Lung (tissue), 12 donors: ENCODE measurements around the gene LITAF. TPM values are rescaled to one million over a fixed set of nuclear protein-coding genes. Genes with fewer than 3 reads are reported as not detected.

ENCODE experiments used
- ATAC-seq: fragments of 200-7000 bp; cut with Tn5 transposase; one replicate; pipeline ENCODE4 v1.9.1; 2020; ENCODE audit warnings: moderate number of reproducible peaks; ENCODE audit not compliant: insufficient read depth, low FRiP score
- DNase-seq, 3 donors: peaks; one replicate each; pipeline ENCODE4 v3.0.0-alpha.2; 2013 to 2017
- H3K27ac ChIP-seq, 2 donors: one replicate each; pipeline ENCODE4 v1.5.1; 2013; ENCODE audit warnings: mild to moderate bottlenecking in 2 of 2, moderate library complexity in 2 of 2, control low read depth in 1 of 2, inconsistent platforms in 1 of 2, low read depth in 1 of 2, low read length in 1 of 2
- H3K27me3 ChIP-seq, 3 donors: one replicate each; pipeline ENCODE4 v1.5.1; 2013; ENCODE audit warnings: low read length in 2 of 3; ENCODE audit not compliant: control insufficient read depth in 3 of 3, insufficient read depth in 3 of 3
- H3K36me3 ChIP-seq, 4 donors: one replicate each; pipeline ENCODE4 v1.5.1; 2013; ENCODE audit warnings: low read length in 4 of 4, mild to moderate bottlenecking in 1 of 4, moderate library complexity in 1 of 4; ENCODE audit not compliant: control insufficient read depth in 4 of 4, insufficient read depth in 4 of 4
- H3K4me1 ChIP-seq, 5 donors: one replicate each; pipeline ENCODE4 v1.5.1; 2013; ENCODE audit warnings: low read length in 5 of 5, mild to moderate bottlenecking in 2 of 5, moderate library complexity in 1 of 5; ENCODE audit not compliant: control insufficient read depth in 5 of 5, insufficient read depth in 5 of 5
- H3K4me3 ChIP-seq: one replicate; pipeline ENCODE4 v1.5.1; 2013; ENCODE audit warnings: mild to moderate bottlenecking, control low read depth, moderate library complexity
- H3K9ac ChIP-seq, 2 donors: one replicate each; pipeline ENCODE4 v1.5.1; 2013; ENCODE audit warnings: low read length in 2 of 2, control low read depth in 1 of 2; ENCODE audit not compliant: insufficient read depth in 1 of 2
- H3K9me3 ChIP-seq, 4 donors: one replicate each; pipeline ENCODE4 v1.5.1; 2013; ENCODE audit warnings: low read length in 3 of 4, mild to moderate bottlenecking in 1 of 4, moderate library complexity in 1 of 4; ENCODE audit not compliant: control insufficient read depth in 4 of 4, insufficient read depth in 3 of 4
- WGBS, 2 donors: extraction: QIAGEN DNeasy Blood & Tissue Kit; methylation state at CpG; one replicate each; pipeline ENCODE4 v1.1.7; 2013; 5-methylcytosine and 5-hydroxymethylcytosine counted together
- polyA plus RNA-seq, 2 donors: library from polyadenylated mRNA; stranded (reverse); fragments of 200-250 nt; gene quantifications; one replicate each; pipeline ENCODE4 v1.2.1, GENCODE V29; 2013
- total RNA-seq, 2 donors: library from RNA; depleted of rRNA in 1 of 2; stranded (reverse); fragments of >200 nt in 1 of 2; gene quantifications; one replicate each; pipeline ENCODE4 v1.2.1, GENCODE V29; 2014 to 2021
- TF ChIP-seq, protein P1 (sequence below): IDR thresholded peaks from 2 replicates; pipeline ENCODE4 v1.5.1; 2012; ENCODE audit warnings: mild to moderate bottlenecking; ENCODE audit errors: control extremely low read depth, extremely low read depth
- donor health status: control.
- donor health status: control.
- donor health status: Bipolar disorder and iron deficiency.
- donor health status: healthy.
- donor health status: DM: yes; HTN: yes; CAD: no.

LITAF gene
- total and polyA plus RNA-seq, 4 donors, result 66.4 to 406 (median 146) TPM

DNA sequence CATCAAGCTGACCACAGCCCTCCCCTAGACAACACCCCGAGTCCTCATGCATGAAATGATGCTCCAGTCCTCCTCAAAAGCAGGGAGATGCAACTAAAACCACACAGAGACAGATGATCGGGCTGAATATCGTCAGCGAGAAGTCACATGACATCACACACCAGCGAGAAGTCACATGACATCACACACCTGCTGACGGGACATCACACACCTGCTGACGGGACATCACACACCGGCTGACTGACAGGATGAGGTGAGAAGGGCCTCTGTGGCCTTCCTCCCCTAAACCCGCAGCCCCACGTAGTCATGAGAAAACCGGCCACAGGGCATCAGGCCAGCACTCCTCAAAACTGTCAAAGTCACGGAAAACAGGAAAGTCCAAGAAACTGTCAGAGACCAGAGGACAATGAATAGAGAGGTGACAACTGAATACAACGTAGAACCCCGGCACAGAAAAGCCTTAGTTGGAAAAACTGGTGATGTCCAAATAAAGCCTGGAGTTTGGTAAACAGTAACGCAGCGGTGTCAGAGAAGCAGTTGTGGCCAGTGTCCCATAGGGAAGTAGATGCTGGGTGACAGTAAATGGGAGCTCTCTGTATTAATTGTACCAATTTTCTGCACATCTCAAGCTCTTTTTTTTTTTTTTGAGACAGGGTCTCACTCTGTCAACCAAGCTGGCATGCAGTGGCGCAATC lies 14.3 kb downstream of the LITAF start:
- Histone ChIP-seq H3K9ac (no peak overlapping the region), H3K36me3 (peaks cover 0 to 5% (median 2%) of the 10 kb centered on the region in 4 donors), H3K27ac (peak overlapping the region in 1 of 2 donors; percentile 59), H3K27me3 (no peaks in the 10 kb centered on the region), H3K4me1 (peaks cover 0 to 11% (median 6%) of the 10 kb centered on the region in 5 donors), H3K4me3 (no peak overlapping the region), H3K9me3 (no peaks in the 10 kb centered on the region)
- TF ChIP-seq, protein P1, sequence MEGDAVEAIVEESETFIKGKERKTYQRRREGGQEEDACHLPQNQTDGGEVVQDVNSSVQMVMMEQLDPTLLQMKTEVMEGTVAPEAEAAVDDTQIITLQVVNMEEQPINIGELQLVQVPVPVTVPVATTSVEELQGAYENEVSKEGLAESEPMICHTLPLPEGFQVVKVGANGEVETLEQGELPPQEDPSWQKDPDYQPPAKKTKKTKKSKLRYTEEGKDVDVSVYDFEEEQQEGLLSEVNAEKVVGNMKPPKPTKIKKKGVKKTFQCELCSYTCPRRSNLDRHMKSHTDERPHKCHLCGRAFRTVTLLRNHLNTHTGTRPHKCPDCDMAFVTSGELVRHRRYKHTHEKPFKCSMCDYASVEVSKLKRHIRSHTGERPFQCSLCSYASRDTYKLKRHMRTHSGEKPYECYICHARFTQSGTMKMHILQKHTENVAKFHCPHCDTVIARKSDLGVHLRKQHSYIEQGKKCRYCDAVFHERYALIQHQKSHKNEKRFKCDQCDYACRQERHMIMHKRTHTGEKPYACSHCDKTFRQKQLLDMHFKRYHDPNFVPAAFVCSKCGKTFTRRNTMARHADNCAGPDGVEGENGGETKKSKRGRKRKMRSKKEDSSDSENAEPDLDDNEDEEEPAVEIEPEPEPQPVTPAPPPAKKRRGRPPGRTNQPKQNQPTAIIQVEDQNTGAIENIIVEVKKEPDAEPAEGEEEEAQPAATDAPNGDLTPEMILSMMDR, result no peak
- peak in 1 of 3 donors; percentile 11 for DNase-seq
- ATAC-seq, result no peak
- 58 to 62% methylated on average over 17 of the region's 17 CpGs for WGBS, 2 donors

DNA sequence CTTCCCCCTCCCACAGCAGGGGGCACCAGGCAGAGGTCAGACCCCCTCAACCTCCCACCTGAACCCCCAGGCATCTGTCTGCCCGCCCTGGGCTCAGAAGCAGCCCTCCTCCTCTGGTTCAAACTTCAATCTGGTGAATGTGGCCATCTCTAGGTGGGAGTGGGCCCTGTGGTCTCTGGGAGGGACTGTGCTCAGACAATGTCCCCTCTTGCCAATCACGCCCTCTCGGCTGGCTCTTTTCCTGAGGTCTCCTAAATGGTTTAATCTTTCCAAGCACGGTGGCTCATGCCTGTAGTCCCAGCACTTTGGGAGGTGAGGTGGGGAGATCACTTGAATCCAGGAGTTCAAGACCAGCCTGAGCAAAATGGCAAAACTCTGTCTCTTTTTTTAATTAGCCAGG lies 15.2 kb downstream of the LITAF start:
- no peak for DNase-seq
- WGBS, 2 donors, result 88 to 90% methylated on average over 4 of the region's 4 CpGs

DNA sequence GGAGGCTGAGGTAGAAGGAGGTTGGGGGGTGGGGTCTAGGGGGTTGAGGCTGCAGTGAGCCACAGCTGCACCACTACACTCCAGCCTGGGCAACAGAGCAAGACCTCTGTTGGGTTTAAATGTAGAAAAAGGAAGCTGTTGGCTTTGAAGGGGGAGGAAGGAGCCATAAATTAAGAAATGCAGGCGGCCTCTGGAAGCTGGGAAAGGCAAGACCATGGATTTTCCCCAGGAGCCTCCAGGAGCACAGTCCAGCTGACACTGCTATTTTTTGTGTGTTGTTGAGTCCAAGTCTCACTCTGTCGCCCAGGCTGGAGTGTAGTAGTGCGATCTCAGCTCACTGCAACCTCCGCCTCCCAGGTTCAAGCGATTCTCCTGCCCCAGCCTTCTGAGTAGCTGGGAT lies 15.9 kb downstream of the LITAF start:
- H3K36me3 ChIP-seq, result peaks cover 0 to 9% (median 8%) of the 10 kb centered on the region in 4 donors
- no peak for DNase-seq
- no peak overlapping the region for H3K4me3 ChIP-seq
- H3K27ac ChIP-seq, result no peak overlapping the region
- peaks cover 0 to 9% (median 6%) of the 10 kb centered on the region in 5 donors for H3K4me1 ChIP-seq
- no peaks in the 10 kb centered on the region for H3K9me3 ChIP-seq
- ATAC-seq, result no peak
- H3K9ac ChIP-seq, result no peak overlapping the region
- TF ChIP-seq, protein P1, result no peak
- no peaks in the 10 kb centered on the region for H3K27me3 ChIP-seq
- WGBS, 2 donors, result 82 to 83% methylated on average over 5 of the region's 5 CpGs

More for the DNA sequence above, 15.2 kb downstream of the LITAF start:
- ATAC-seq, result no peak
- H3K9ac ChIP-seq, result no peak overlapping the region
- no peak overlapping the region for H3K4me3 ChIP-seq
- peaks cover 0 to 10% (median 6%) of the 10 kb centered on the region in 5 donors for H3K4me1 ChIP-seq
- TF ChIP-seq, protein P1, result no peak
- H3K27me3 ChIP-seq, result no peaks in the 10 kb centered on the region
- H3K27ac ChIP-seq, result no peak overlapping the region
- H3K36me3 ChIP-seq, result peaks cover 0 to 6% (median 4%) of the 10 kb centered on the region in 4 donors
- H3K9me3 ChIP-seq, result no peaks in the 10 kb centered on the region
